ENCODE data around the gene NFATC4.
"Not testable (repeated sequence)": the region's sequence is repeated elsewhere in the genome, so short reads cannot be mapped to it uniquely, and the experiment has no call there.

NFATC4 gene

DNA sequence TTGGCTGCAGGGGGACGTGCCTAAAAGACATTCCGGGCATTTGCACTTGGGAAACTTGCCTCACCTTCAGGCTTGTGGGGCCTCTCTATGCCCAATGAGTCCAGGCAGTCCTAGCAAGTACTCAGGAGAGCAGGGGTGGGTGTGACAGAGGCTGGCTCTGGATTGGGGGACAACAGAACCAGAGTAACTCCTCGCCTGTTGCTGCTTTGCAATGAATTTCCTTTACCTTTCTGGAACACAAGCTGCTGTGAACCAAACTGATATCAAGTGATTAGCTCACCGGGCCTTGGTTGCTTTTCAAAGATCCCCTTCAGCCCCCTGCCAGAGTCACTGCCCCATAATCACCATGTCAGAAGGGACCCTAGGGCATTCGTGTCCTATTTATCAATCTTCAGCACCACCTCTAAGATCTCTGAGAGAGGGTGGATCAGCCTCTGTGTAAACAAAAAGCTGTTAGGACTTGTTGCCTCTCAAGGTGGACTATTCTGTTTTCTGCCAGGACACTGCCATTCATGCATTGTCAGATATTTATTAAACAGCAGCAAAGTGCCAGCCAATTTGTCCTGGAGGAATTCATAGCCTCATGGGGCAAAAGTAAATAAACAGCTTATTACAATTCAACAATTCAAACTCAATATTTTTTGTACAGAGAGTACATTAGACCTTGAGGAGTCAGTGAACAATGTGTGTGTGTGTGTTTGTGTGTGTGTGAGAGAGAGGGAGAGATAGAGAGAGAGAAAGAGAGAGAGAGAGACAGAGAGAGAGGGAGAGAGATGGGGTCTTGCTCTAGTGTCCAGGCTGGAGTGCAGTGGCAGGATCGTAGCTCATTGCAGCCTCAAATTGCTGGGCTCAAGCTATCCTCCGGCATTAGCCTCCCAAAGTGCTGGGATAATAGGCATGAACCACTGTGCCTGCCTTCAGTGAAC lies 11.3 kb downstream of the NFATC4 start:
- H3K4me1 ChIP-seq (ENCODE audit: control insufficient read depth, insufficient read depth, low read length), result peaks cover 22% of the 10 kb centered on the region

DNA sequence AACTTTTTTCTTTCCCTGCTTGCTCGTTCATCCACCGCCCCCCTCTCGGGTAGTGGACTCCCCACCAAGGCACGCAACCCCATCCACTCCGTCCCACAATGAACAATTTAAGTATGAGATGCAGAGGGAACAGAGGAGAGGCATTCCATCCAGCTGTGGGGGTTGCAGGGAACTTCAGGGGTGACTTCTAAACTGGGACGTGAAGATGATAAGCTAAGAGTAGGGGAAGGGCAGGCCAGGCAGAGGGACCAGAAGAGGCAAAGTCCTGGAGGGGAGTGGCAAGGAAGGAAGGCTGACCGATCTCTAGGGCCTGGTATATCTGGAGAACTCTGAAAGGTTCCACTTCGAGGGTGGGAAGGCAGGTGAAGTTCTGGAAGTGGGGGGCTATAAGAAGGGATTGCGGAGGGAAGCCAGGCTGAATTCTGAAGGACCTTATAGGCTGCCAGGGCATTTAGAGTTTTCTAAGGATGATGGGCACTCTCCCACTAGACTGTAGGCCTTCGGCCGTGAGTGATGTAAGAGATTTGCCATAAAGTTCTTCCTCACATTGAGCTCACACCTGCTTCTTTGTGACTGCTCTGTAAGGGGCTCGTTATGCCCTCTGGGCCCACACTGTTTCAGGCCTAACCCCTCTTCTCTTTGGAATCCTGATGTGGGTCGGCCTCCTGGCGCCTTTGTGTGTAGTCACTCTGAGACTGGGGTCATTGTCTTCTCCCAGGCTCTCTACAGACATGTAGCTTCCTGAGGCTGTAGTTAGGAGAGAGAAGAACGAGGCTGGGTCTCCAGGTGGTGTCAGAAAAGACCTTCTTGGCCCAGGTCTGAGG lies 12.1 kb downstream of the NFATC4 start:
- Histone ChIP-seq H3K27ac (ENCODE audit: low read depth, low read length) (no peak overlapping the region), H3K9me3 (ENCODE audit: control insufficient read depth, insufficient read depth, low read depth, low read length) (no peaks in the 10 kb centered on the region), H3K4me1 (ENCODE audit: control insufficient read depth, insufficient read depth, low read length) (peaks cover 22% of the 10 kb centered on the region), H3K36me3 (ENCODE audit: control insufficient read depth, insufficient read depth, low read length) (no peaks in the 10 kb centered on the region), H3K27me3 (ENCODE audit: control insufficient read depth, insufficient read depth, low read length) (no peaks in the 10 kb centered on the region), H3K9ac (ENCODE audit: low read length) (no peak overlapping the region), H3K4me3 (ENCODE audit: low read depth, low read length) (no peak overlapping the region)

More for the DNA sequence above, 11.3 kb downstream of the NFATC4 start:
- H3K36me3 ChIP-seq (ENCODE audit: control insufficient read depth, insufficient read depth, low read length), result peaks cover 1% of the 10 kb centered on the region; the same call in 1 of the 2 replicates
- no peak overlapping the region for H3K9ac ChIP-seq (ENCODE audit: low read length)
- no peaks in the 10 kb centered on the region for H3K9me3 ChIP-seq (ENCODE audit: control insufficient read depth, insufficient read depth, low read depth, low read length)
- no peak overlapping the region for H3K4me3 ChIP-seq (ENCODE audit: low read depth, low read length)
- no peaks in the 10 kb centered on the region for H3K27me3 ChIP-seq (ENCODE audit: control insufficient read depth, insufficient read depth, low read length)
- H3K27ac ChIP-seq (ENCODE audit: low read depth, low read length), result no peak overlapping the region

DNA sequence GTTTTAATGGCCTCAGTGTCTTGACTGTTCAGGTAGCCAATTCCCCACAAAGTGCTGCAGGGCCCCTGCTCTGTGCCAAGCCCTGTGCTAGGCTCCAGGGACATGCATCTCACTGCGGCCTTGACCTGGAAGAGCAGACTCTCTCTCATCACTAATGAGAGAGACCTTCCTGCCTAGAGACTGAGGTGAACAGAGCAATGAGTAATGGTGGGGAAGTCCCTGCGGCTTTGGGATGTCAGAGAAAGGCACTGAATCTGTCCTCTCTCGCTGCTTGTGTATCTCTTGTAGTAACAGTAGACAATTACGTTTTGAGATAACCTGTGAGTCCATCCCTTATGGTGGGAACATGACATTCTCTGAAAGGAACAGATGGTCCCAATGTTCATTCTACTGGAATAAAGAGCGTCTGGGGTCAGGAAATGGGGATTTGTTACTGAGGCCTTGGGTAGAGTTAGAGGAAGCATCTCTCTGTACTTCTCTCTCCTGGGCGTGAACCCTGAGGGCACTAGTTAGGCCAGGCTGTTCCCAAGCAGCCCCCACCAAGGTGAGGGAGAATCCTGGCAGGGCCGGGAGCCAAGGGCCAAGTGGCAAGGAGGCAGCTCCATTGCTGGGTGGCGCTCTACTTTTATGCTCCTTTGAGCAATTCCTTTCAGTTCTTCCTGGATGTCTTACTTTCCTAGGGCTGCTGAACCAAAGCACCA lies 13.5 kb downstream of the NFATC4 start:
- no peaks in the 10 kb centered on the region for H3K27me3 ChIP-seq (ENCODE audit: control insufficient read depth, insufficient read depth, low read length)
- H3K9me3 ChIP-seq (ENCODE audit: control insufficient read depth, insufficient read depth, low read depth, low read length), result no peaks in the 10 kb centered on the region
- no peaks in the 10 kb centered on the region for H3K36me3 ChIP-seq (ENCODE audit: control insufficient read depth, insufficient read depth, low read length)
- peaks cover 14% of the 10 kb centered on the region for H3K4me1 ChIP-seq (ENCODE audit: control insufficient read depth, insufficient read depth, low read length)
- no peak overlapping the region for H3K4me3 ChIP-seq (ENCODE audit: low read depth, low read length)
- no peak overlapping the region for H3K27ac ChIP-seq (ENCODE audit: low read depth, low read length)
- H3K9ac ChIP-seq (ENCODE audit: low read length), result no peak overlapping the region

DNA sequence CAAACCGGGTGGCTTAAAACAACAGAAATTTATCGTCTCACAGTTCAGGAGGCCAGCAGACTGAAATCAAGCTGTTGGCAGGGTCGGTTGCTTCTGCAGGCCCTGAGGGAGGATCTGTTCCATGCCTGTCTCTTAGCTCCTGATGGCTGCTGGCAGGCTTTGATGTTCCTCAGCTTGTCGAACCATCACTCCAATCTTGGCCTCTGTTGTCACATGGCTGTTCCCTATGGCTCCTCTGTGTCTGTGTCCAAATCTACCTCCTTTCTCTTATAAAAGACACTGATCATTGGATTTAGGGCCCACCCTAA lies 14.0 kb downstream of the NFATC4 start:
- Histone ChIP-seq H3K9me3 (ENCODE audit: control insufficient read depth, insufficient read depth, low read depth, low read length) (no peaks in the 10 kb centered on the region), H3K9ac (ENCODE audit: low read length) (no peak overlapping the region), H3K36me3 (ENCODE audit: control insufficient read depth, insufficient read depth, low read length) (no peaks in the 10 kb centered on the region), H3K4me3 (ENCODE audit: low read depth, low read length) (no peak overlapping the region), H3K27ac (ENCODE audit: low read depth, low read length) (no peak overlapping the region), H3K27me3 (ENCODE audit: control insufficient read depth, insufficient read depth, low read length) (no peaks in the 10 kb centered on the region), H3K4me1 (ENCODE audit: control insufficient read depth, insufficient read depth, low read length) (peaks cover 13% of the 10 kb centered on the region)

DNA sequence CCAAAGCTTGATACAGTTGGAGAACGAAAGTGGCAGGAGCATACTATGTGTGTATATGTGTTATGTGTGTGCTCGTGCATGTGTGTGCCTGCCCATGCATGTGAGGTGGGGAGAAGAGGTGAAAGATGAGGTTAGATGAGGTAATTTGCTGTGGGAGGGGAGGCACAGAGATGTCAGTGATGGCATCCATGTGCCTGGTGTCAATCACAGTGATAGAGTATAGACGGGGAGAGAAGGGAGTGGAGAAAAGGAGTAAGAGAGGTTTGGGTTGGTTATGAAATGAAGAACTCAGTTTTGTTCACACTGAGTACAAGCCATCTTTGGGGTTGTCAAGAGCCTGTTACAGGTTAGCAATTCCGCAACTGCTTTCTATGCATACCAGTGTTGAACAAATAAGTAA lies 16.2 kb downstream of the NFATC4 start:
- Histone ChIP-seq H3K9me3 (ENCODE audit: control insufficient read depth, insufficient read depth, low read depth, low read length) (no peaks in the 10 kb centered on the region), H3K27me3 (ENCODE audit: control insufficient read depth, insufficient read depth, low read length) (0 out of 2 replicates have a peak, but pooled peaks cover 4% of the 10 kb centered on the region), H3K36me3 (ENCODE audit: control insufficient read depth, insufficient read depth, low read length) (no peaks in the 10 kb centered on the region), H3K4me1 (ENCODE audit: control insufficient read depth, insufficient read depth, low read length) (peaks cover 9% of the 10 kb centered on the region), H3K4me3 (ENCODE audit: low read depth, low read length) (no peak overlapping the region), H3K9ac (ENCODE audit: low read length) (no peak overlapping the region), H3K27ac (ENCODE audit: low read depth, low read length) (no peak overlapping the region)

DNA sequence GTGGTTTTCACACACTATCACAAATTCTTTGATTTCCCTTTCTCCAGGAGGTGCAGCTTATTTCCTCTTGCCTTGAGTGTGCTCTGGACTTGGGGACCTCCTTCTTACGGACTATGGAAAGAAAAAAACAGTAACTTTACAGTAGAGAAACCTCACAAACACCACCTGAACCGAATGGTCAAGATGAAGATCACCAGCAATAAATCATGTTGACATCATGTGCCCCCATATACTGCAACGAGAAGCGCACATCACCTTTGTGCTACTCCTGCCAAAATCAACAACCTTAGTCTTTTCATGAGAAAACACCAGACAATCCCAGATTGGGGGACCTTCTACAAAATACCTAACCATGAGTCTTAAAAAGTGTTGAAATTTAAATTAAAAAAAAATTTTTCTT lies 17.5 kb downstream of the NFATC4 start:
- peaks cover 11% of the 10 kb centered on the region for H3K4me1 ChIP-seq (ENCODE audit: control insufficient read depth, insufficient read depth, low read length)
- H3K36me3 ChIP-seq (ENCODE audit: control insufficient read depth, insufficient read depth, low read length), result no peaks in the 10 kb centered on the region
- 0 out of 2 replicates have a peak, but pooled peaks cover 4% of the 10 kb centered on the region for H3K27me3 ChIP-seq (ENCODE audit: control insufficient read depth, insufficient read depth, low read length)
- H3K4me3 ChIP-seq (ENCODE audit: low read depth, low read length), result no peak overlapping the region
- H3K27ac ChIP-seq (ENCODE audit: low read depth, low read length), result no peak overlapping the region
- no peak overlapping the region for H3K9ac ChIP-seq (ENCODE audit: low read length)
- H3K9me3 ChIP-seq (ENCODE audit: control insufficient read depth, insufficient read depth, low read depth, low read length), result no peaks in the 10 kb centered on the region

DNA sequence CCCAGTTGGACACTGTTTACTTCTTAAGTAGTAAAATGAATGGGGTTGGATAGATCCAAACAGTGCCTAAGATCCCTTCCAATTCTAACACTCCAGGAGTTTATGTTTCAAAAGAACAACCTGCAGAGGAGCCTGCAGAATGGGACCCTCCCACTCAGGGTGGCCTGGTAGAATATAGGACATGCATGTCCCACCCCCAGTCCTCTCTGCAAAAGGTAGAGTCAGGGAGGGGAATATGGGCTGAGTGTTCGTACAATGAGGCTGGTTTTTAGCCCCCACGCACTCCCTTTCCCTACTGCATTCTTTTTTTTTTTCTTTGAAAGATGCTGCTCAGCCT lies 19.0 kb downstream of the NFATC4 start:
- no peak overlapping the region for H3K4me3 ChIP-seq (ENCODE audit: low read depth, low read length)
- no peaks in the 10 kb centered on the region for H3K36me3 ChIP-seq (ENCODE audit: control insufficient read depth, insufficient read depth, low read length)
- peaks cover 8% of the 10 kb centered on the region for H3K4me1 ChIP-seq (ENCODE audit: control insufficient read depth, insufficient read depth, low read length)
- H3K27ac ChIP-seq (ENCODE audit: low read depth, low read length), result no peak overlapping the region
- H3K9me3 ChIP-seq (ENCODE audit: control insufficient read depth, insufficient read depth, low read depth, low read length), result no peaks in the 10 kb centered on the region
- H3K27me3 ChIP-seq (ENCODE audit: control insufficient read depth, insufficient read depth, low read length), result 0 out of 2 replicates have a peak, but pooled peaks cover 4% of the 10 kb centered on the region
- H3K9ac ChIP-seq (ENCODE audit: low read length), result no peak overlapping the region

DNA sequence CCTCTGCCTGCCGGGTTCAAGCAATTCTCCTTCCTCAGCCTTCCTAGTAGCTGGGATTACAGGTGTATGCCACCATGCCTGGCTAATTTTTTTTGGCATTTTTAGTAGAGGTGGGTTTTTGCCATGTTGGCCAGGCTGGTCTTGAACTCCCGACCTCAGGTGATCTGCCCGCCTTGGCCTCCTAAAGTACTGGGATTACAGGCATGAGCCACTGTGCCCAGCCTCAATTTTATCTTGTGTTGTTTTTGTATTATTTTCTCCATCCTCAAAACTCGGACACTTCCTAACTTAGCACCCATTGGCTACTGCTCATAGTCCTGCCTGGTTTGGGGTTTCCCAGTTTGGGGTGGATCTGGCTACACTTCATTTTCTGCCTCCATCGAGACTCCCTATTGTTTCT lies 19.6 kb downstream of the NFATC4 start:
- H3K27me3 ChIP-seq (ENCODE audit: control insufficient read depth, insufficient read depth, low read length); H3K4me3 ChIP-seq (ENCODE audit: low read depth, low read length); H3K9me3 ChIP-seq (ENCODE audit: control insufficient read depth, insufficient read depth, low read depth, low read length); H3K36me3 ChIP-seq (ENCODE audit: control insufficient read depth, insufficient read depth, low read length); H3K9ac ChIP-seq (ENCODE audit: low read length); H3K27ac ChIP-seq (ENCODE audit: low read depth, low read length): not testable (repeated sequence)
- H3K4me1 ChIP-seq (ENCODE audit: control insufficient read depth, insufficient read depth, low read length), result peaks cover 14% of the 10 kb centered on the region

DNA sequence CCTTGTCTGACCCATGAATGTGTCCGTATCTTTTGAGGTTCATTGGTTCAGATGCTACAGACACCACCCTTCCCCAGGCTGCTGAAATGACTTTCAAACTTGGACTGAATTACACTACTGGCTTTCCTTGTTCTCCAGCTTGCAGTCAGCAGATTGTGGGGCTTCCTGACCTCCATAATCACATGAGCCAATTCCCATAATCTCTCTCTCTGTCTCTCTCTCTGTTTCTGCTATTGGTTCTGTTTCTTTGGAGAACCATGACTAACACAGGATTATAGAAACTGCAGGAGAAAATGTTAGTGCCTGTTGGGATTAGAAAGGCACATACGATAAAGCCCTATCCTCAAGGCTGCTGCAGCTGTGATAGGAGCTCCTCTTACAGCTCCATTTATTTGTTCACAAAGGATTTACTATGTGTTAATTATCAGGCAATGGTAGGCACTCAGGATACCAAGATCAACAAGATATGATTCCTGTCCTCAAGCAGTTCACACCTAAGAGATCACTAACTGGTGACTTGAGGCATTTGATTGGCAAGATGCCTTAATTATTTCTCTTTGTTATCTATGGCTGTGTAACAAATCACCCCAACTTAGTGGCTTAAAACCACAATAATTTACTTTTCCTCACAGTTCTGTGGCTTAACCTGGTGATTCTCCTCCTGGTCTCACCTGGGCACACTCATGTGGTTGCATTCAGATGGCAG lies 20.6 kb downstream of the NFATC4 start:
- 0 out of 2 replicates have a peak, but pooled peaks cover 4% of the 10 kb centered on the region for H3K27me3 ChIP-seq (ENCODE audit: control insufficient read depth, insufficient read depth, low read length)
- peaks cover 17% of the 10 kb centered on the region for H3K4me1 ChIP-seq (ENCODE audit: control insufficient read depth, insufficient read depth, low read length)
- H3K36me3 ChIP-seq (ENCODE audit: control insufficient read depth, insufficient read depth, low read length), result no peaks in the 10 kb centered on the region
- H3K4me3 ChIP-seq (ENCODE audit: low read depth, low read length), result no peak overlapping the region
- H3K9me3 ChIP-seq (ENCODE audit: control insufficient read depth, insufficient read depth, low read depth, low read length), result no peaks in the 10 kb centered on the region
- no peak overlapping the region for H3K9ac ChIP-seq (ENCODE audit: low read length)
- no peak overlapping the region for H3K27ac ChIP-seq (ENCODE audit: low read depth, low read length)

DNA sequence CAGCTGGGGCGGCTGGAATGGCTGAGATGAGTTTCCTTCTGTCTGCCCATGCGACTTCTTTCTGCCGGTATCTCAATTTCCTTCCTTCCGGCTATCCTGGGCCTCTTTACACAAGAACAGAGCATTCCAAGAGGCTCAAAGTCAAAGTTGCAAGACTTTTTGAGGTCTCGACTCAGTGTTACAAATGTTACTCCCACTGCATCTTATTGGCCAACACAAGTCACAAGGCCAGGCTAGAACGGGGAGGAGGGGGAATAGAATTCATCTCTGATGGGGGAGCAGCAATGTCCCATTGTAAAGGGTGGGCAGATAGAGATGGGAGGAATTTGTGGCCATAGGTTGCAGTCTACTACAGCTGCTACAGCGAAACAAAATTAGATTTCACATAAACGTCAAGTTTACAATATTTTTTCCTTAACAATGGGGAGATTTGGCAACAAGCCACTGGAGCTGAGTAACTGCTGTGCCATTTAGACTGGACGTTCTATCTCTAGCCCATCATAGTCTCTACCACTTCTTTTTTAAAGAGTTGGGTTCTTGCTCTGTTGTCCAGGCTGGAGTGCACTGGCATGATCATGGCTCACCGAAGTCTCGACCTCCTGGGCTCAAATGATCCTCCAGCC lies 21.4 kb downstream of the NFATC4 start:
- no peak overlapping the region for H3K4me3 ChIP-seq (ENCODE audit: low read depth, low read length)
- 0 out of 2 replicates have a peak, but pooled peaks cover 4% of the 10 kb centered on the region for H3K27me3 ChIP-seq (ENCODE audit: control insufficient read depth, insufficient read depth, low read length)
- H3K4me1 ChIP-seq (ENCODE audit: control insufficient read depth, insufficient read depth, low read length), result peaks cover 17% of the 10 kb centered on the region
- H3K9me3 ChIP-seq (ENCODE audit: control insufficient read depth, insufficient read depth, low read depth, low read length), result no peaks in the 10 kb centered on the region
- no peak overlapping the region for H3K27ac ChIP-seq (ENCODE audit: low read depth, low read length)
- H3K36me3 ChIP-seq (ENCODE audit: control insufficient read depth, insufficient read depth, low read length), result no peaks in the 10 kb centered on the region
- H3K9ac ChIP-seq (ENCODE audit: low read length), result no peak overlapping the region
